ENCODE measurements around the gene RRH. TPM values are rescaled to one million over a fixed set of nuclear protein-coding genes. Genes with fewer than 3 reads are reported as not detected.
A peak's percentile ranks its signal among the peaks of the same experiment; 100 is the strongest.

Gene RRH
- total and polyA plus RNA-seq, 2 of the 13 experiments (the other 11 are each of a cell fraction or from before 2014, with no cell fraction given) = 0.07 to 0.17 TPM

DNA sequence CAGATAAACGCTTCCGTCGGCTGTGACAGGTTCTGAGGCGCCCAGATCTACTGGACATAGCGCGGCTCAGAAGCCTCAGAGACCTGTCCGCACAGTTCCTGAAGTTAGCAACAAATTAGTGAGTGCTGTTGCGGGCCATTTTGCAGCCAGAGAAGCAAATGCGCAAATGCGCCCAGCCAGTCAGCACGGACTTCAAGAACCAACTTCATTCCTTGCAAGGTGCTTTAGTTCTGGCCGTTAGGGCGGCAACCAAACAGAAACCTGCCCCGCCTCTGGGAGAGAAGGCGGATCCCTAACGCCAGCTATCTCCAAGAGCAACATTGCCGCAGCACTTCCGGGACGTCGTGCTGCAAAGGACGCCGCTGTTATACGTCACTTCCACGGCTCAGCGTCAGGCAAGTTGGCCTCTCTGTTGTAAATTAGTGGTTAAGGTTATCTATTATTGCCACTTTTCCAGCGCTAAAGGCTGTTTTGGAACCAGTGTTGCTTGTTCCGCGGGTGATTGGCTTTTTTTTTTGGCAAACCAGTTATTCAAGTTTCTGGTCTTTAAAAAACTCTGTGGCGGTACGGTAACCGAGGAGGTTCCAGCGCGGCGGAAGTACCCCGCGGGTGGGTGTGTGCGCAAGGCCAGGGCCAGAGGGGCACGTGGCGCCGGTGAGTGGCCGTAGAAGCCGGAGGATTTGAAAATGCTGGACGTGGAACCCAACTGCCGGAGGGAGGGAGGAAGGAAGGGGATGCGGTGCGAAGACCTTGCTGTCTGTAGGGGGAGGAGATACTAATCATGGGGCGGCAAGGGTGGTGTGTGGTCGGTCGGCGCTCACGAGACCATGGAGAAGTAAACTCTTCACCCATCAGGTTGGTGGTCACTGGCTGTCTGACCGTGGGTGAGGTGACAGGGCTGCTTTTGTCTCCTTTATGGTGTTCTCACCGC lies 12.4 kb upstream of the RRH start, which contains the start of gene GAR1 (continued):
- TF ChIP-seq REPIN1 (CRISPR knock-in tag; IDR thresholded peaks at IDR 0.05; ENCODE audit: borderline replicate concordance, low read depth) (peak; percentile 42), GABPA (IDR thresholded peaks at IDR 0.05; ENCODE audit: low read depth, low read length) (peak; percentile 82), GABPA (CRISPR knock-in tag; IDR thresholded peaks at IDR 0.05; ENCODE audit: low read depth) (peak; percentile 98), SMAD9 (CRISPR knock-in tag; IDR thresholded peaks at IDR 0.05) (peak; percentile 57; the same call in 1 of the 2 replicates), BCLAF1 (IDR thresholded peaks at IDR 0.05) (no peak), TCF7 (IDR thresholded peaks at IDR 0.05; ENCODE audit: low read depth) (0 out of 2 replicates have a peak, but pooled peaks have one; percentile 3), ZFP91 (CRISPR knock-in tag; IDR thresholded peaks at IDR 0.05; ENCODE audit: borderline replicate concordance) (peak; percentile 76; the same call in 1 of the 2 replicates), ZNF580 (CRISPR knock-in tag; IDR thresholded peaks at IDR 0.05; ENCODE audit: borderline replicate concordance, low read depth) (peak; percentile 82; the same call in 1 of the 2 replicates), SCMH1 (CRISPR knock-in tag; IDR thresholded peaks at IDR 0.05; ENCODE audit: borderline replicate concordance) (no peak), ZNF530 (CRISPR knock-in tag; IDR thresholded peaks at IDR 0.05; ENCODE audit: low read depth) (no peak), CREM (IDR thresholded peaks at IDR 0.05) (peak; percentile 99), CREM (CRISPR knock-in tag; IDR thresholded peaks at IDR 0.05) (peak; percentile 75), ZNF274 (CRISPR knock-in tag; IDR thresholded peaks at IDR 0.05) (peak; percentile 74; the same call in 1 of the 2 replicates), TARDBP (CRISPR knock-in tag; IDR thresholded peaks at IDR 0.05) (peak; percentile 20; the same call in 1 of the 2 replicates), ZHX1 (CRISPR knock-in tag; IDR thresholded peaks at IDR 0.05; ENCODE audit: low read depth) (peak; percentile 39; the same call in 1 of the 2 replicates)
- TF ChIP-seq, protein P1, sequence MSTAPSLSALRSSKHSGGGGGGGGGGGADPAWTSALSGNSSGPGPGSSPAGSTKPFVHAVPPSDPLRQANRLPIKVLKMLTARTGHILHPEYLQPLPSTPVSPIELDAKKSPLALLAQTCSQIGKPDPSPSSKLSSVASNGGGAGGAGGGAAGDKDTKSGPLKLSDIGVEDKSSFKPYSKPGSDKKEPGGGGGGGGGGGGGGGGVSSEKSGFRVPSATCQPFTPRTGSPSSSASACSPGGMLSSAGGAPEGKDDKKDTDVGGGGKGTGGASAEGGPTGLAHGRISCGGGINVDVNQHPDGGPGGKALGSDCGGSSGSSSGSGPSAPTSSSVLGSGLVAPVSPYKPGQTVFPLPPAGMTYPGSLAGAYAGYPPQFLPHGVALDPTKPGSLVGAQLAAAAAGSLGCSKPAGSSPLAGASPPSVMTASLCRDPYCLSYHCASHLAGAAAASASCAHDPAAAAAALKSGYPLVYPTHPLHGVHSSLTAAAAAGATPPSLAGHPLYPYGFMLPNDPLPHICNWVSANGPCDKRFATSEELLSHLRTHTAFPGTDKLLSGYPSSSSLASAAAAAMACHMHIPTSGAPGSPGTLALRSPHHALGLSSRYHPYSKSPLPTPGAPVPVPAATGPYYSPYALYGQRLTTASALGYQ (CRISPR knock-in tag; IDR thresholded peaks at IDR 0.05) = 0 out of 2 replicates have a peak, but pooled peaks have one; percentile 25
